ENCODE data around the gene C11orf42. TPM values are rescaled to one million over a fixed set of nuclear protein-coding genes. Genes with fewer than 3 reads are reported as not detected.
A peak's percentile ranks its signal among the peaks of the same experiment; 100 is the strongest.

C11orf42 gene
- total RNA-seq, 3 donors from 2014 or later (not counting 1 experiment from before 2014, with no cell fraction given) = not detected

DNA sequence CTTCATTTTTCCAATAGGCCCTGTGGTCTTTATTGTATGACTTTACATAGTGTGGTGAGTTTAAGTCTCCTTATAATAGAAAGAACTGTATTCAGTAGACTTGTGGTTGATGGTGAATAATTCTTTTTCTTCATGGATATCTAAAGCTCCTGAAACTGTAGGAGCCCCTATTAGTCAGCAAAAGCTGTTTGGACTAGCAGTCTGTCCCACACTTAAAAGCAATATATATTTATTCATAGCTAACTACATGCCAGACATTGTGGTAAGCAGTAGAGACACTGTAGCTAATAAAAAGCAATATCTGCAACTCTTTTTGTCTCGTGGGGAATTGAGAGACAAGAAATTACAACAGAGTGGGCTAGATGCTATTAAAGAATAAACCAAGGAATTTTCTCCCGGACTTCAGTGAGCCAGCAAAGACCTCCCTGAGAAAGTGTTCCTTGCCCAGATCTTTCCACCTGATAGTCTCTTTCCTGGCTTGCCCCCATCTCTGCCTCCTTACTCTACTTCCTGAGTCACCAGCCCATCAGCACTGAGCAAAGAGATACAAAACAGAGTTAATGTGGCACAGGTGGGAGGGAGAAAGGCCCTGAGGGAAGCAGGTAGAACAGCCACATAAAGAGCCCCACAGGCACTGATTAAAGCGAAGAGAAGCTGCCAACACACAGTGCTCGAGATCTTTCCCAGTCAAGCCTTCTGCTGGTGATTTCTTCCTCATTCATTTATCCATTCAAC is 7.7 kb upstream of the C11orf42 start:
- Mint-ChIP-seq H3K4me1 (peaks cover 66 to 74% of the 10 kb centered on the region in 2 donors), H3K27ac (peak overlapping the region; percentile 86 to 90), H3K27me3 (ENCODE audit: low read depth in 2 of 2) (no peaks in the 10 kb centered on the region), H3K4me3 (peak overlapping the region; percentile 62), H3K36me3 (no peaks in the 10 kb centered on the region), H3K9me3 (no peaks in the 10 kb centered on the region)
- H3K9me3 ChIP-seq (ENCODE audit: control insufficient read depth, insufficient read depth, low read length) = no peaks in the 10 kb centered on the region
- DNase-seq (no peak), ATAC-seq (no peak)
- no peaks in the 10 kb centered on the region for H3K36me3 ChIP-seq (ENCODE audit: control insufficient read depth, insufficient read depth, low read length)
- no peak overlapping the region for H3K4me3 ChIP-seq (ENCODE audit: low read length)
- H3K27ac ChIP-seq (ENCODE audit: low read length) = no peak overlapping the region
- H3K4me1 ChIP-seq (ENCODE audit: control insufficient read depth, insufficient read depth, low read length) = peaks cover 49% of the 10 kb centered on the region
- intact Hi-C loops (cut with micrococcal nuclease) = no loop called here
- no peaks in the 10 kb centered on the region for H3K27me3 ChIP-seq (ENCODE audit: control insufficient read depth, insufficient read depth, low read length)
- WGBS (ENCODE audit: insufficient coverage) = 87% methylated on average over 4 of the region's 4 CpGs
- TF ChIP-seq, protein P1, sequence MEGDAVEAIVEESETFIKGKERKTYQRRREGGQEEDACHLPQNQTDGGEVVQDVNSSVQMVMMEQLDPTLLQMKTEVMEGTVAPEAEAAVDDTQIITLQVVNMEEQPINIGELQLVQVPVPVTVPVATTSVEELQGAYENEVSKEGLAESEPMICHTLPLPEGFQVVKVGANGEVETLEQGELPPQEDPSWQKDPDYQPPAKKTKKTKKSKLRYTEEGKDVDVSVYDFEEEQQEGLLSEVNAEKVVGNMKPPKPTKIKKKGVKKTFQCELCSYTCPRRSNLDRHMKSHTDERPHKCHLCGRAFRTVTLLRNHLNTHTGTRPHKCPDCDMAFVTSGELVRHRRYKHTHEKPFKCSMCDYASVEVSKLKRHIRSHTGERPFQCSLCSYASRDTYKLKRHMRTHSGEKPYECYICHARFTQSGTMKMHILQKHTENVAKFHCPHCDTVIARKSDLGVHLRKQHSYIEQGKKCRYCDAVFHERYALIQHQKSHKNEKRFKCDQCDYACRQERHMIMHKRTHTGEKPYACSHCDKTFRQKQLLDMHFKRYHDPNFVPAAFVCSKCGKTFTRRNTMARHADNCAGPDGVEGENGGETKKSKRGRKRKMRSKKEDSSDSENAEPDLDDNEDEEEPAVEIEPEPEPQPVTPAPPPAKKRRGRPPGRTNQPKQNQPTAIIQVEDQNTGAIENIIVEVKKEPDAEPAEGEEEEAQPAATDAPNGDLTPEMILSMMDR (IDR thresholded peaks at IDR 0.05) = no peak

DNA sequence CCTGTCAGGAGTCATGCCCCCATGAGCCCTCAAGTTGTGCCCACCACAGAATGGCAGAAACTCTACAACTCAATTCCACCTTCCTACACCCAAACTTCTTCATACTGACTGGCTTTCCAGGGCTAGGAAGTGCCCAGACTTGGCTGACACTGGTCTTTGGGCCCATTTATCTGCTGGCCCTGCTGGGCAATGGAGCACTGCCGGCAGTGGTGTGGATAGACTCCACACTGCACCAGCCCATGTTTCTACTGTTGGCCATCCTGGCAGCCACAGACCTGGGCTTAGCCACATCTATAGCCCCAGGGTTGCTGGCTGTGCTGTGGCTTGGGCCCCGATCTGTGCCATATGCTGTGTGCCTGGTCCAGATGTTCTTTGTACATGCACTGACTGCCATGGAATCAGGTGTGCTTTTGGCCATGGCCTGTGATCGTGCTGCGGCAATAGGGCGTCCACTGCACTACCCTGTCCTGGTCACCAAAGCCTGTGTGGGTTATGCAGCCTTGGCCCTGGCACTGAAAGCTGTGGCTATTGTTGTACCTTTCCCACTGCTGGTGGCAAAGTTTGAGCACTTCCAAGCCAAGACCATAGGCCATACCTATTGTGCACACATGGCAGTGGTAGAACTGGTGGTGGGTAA is 6.1 kb upstream of the C11orf42 start, which contains the start of gene OR52W1:
TSS of gene OR52W1 (plus strand) at position 51 of the 637 bp plus-strand sequence. CDS start at position 51, 0 bp downstream.
- 97% methylated on average over 5 of the region's 5 CpGs for WGBS (ENCODE audit: insufficient coverage)
- H3K27ac ChIP-seq (ENCODE audit: low read length) = no peak within 1 kb of the TSS
- no peaks in the 10 kb centered on the region for H3K27me3 ChIP-seq (ENCODE audit: control insufficient read depth, insufficient read depth, low read length)
- Mint-ChIP-seq H3K4me3 (peak within 1 kb of the TSS; percentile 23), H3K4me1 (peaks cover 82 to 86% of the 10 kb centered on the region in 2 donors), H3K9me3 (peaks cover 0 to 3% of the 10 kb centered on the region in 2 donors), H3K36me3 (no peaks in the 10 kb centered on the region), H3K27me3 (ENCODE audit: low read depth in 2 of 2) (no peaks in the 10 kb centered on the region), H3K27ac (peak within 1 kb of the TSS; percentile 89 to 90)
- no peak for DNase-seq
- no peak for ATAC-seq
- no peak within 1 kb of the TSS for H3K4me3 ChIP-seq (ENCODE audit: low read length)
- TF ChIP-seq, protein P1 (IDR thresholded peaks at IDR 0.05) = no peak
- H3K4me1 ChIP-seq (ENCODE audit: control insufficient read depth, insufficient read depth, low read length) = peaks cover 62% of the 10 kb centered on the region
- intact Hi-C loops (cut with micrococcal nuclease) = no loop called here
- no peaks in the 10 kb centered on the region for H3K9me3 ChIP-seq (ENCODE audit: control insufficient read depth, insufficient read depth, low read length)
- no peaks in the 10 kb centered on the region for H3K36me3 ChIP-seq (ENCODE audit: control insufficient read depth, insufficient read depth, low read length)

DNA sequence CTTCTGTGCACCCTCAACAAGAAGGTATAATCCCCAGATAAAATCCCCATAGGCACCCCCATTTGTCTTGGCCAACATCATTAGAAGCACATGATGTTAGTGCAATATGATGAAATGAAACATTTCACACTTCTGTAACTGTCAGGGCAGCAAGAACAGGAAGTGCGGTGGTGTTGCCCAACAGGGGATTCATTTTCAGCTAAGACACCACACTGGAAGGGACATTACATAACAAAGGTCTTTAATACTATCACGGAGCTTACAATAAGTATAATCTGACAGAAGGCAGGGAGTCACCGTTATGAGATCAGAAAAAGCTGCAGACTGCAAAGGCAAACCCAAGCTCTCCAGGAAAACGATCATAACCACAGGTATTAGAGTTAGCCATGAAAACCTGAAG is 4.4 kb upstream of the C11orf42 start:
- WGBS (ENCODE audit: insufficient coverage) = 44% methylated on average over 4 of the region's 4 CpGs
- Mint-ChIP-seq H3K4me1 (peaks cover 91 to 94% of the 10 kb centered on the region in 2 donors), H3K27me3 (ENCODE audit: low read depth in 2 of 2) (no peaks in the 10 kb centered on the region), H3K9me3 (peaks cover 0 to 3% of the 10 kb centered on the region in 2 donors), H3K27ac (peak overlapping the region; percentile 89 to 90), H3K36me3 (no peaks in the 10 kb centered on the region), H3K4me3 (peak overlapping the region; percentile 84)
- Histone ChIP-seq H3K36me3 (ENCODE audit: control insufficient read depth, insufficient read depth, low read length) (peaks cover 4% of the 10 kb centered on the region), H3K27me3 (ENCODE audit: control insufficient read depth, insufficient read depth, low read length) (no peaks in the 10 kb centered on the region), H3K9me3 (ENCODE audit: control insufficient read depth, insufficient read depth, low read length) (no peaks in the 10 kb centered on the region), H3K4me1 (ENCODE audit: control insufficient read depth, insufficient read depth, low read length) (peaks cover 66% of the 10 kb centered on the region), H3K27ac (ENCODE audit: low read length) (peak overlapping the region; percentile 82), H3K4me3 (ENCODE audit: low read length) (no peak overlapping the region)
- DNase-seq = peak; percentile 60 to 61
- peak; percentile 50 to 80 (median 74) for ATAC-seq
- TF ChIP-seq, protein P1 (IDR thresholded peaks at IDR 0.05) = no peak
- intact Hi-C loops (cut with micrococcal nuclease) = loop anchor here (1.0 to 5.0 kb wide), 3 partner anchors 27 to 281 kb away; partner anchors contain the start of genes ARFIP2, FHIP1B and TIMM10B
